Measurements from ENCODE around the gene EPB41L4B. TPM values are rescaled to one million over a fixed set of nuclear protein-coding genes. Genes with fewer than 3 reads are reported as not detected.

EPB41L4B gene
- total and polyA plus RNA-seq, 4 experiments from 2014 or later = not detected

DNA sequence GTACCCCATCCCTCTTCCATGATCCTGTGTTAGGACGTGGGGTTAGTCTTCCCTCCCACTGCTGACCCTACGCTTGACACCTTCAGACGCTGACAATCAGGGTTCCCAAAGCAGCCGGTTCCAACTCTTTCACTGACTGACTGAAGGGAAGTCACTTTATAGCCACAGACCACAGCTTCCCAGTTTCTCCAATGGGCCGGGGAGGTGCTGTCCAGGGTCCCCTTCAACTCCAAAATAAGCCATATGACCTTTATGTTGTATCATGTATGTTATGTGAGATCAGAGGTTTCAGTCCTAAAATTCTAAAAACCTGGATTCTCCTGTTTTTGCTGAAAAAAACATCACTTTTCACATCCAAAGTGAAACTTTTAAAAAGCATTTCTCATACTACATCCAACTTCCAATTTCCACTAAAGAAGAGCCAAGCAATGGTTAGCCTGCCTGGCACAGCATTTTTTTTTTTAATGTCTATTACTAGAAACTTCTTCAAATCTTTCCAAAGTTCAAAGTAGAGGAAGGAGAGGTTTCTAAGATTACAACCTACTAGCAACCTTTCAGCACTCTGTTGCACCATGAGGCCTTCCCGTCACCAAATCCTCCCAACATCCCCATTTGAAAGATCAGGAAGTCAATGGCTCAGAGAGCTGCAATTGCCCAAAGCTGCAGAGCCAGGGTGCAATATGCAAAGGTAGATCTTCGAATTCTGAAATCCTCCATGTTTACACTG lies 5.2 kb downstream of the EPB41L4B start:
- H3K4me3 Mint-ChIP-seq = no peak overlapping the region
- no peak overlapping the region for H3K27ac Mint-ChIP-seq
- Histone ChIP-seq H3K27ac (ENCODE audit: low read depth, low read length) (no peak overlapping the region), H3K9me3 (ENCODE audit: control insufficient read depth in 1 of 2, low read length in 2 of 2) (no peaks in the 10 kb centered on the region), H3K4me3 (ENCODE audit: low read length in 2 of 2) (no peak overlapping the region), H3K36me3 (ENCODE audit: insufficient read depth, low read length) (no peaks in the 10 kb centered on the region), H3K27me3 (ENCODE audit: insufficient read depth, low read length) (peaks cover 7% of the 10 kb centered on the region), H3K4me1 (ENCODE audit: insufficient read depth, low read length) (peaks cover 8% of the 10 kb centered on the region)
- peaks cover 4 to 10% (median 9%) of the 10 kb centered on the region in 4 donors for H3K4me1 Mint-ChIP-seq
- intact Hi-C loops (cut with micrococcal nuclease) = no loop called here
- ChIA-PET CTCF (ENCODE audit: partially characterized antibody) (no interaction called here), POLR2A (ENCODE audit: partially characterized antibody) (no interaction called here)
- DNase-seq = no peak
- peaks cover 34 to 49% of the 10 kb centered on the region in 2 donors for H3K27me3 Mint-ChIP-seq
- no peaks in the 10 kb centered on the region for H3K36me3 Mint-ChIP-seq
- no peaks in the 10 kb centered on the region for H3K9me3 Mint-ChIP-seq

DNA sequence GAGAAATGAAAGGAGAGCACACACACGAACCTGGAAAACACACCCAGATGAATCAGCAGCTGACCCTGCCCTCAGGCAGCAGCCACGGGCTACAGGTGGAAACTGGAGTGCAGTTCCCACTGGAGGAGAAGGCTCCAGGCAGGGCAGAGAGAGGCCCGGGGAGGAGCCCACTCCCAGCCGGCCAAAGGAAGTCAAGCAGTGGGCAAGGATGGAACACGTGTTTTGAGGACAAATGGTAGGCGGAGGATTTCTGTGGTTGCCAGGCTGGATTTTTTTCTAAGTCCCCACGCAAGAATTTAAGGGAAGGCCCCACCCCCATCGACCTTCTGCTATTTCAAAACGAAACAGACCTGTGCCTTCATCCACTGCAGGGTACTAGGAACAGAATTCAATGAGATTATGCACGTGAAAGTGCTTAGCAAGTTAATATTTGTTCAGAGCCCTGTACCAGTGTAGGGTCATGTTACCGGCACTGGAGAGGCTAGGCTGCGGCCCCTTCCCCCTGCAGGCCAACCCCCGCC lies 6.8 kb downstream of the EPB41L4B start:
- no peak for DNase-seq

DNA sequence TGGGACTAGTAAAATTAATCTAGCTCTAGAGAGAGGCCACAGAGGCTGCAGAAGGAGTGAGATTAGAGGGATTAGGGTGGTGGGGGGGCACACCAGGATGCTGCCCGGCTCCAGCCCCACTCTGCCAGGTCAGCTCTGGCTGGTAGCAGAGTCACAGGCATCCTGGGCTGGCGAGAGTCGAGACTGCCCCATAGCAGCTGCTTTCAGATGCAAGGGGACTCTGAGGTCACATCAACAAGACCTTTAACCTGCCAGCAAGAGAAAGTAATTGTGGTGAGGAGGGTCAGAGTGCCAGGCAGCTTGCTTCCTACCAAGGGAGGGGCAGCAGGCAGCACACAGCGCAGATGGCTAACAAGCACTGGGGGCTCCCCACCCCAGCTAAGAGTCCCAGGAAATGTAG lies 7.5 kb downstream of the EPB41L4B start:
- Histone ChIP-seq H3K9me3 (ENCODE audit: control insufficient read depth in 1 of 2, low read length in 2 of 2) (no peaks in the 10 kb centered on the region), H3K27ac (ENCODE audit: low read depth, low read length) (no peak overlapping the region), H3K4me3 (ENCODE audit: low read length in 2 of 2) (no peak overlapping the region), H3K27me3 (ENCODE audit: insufficient read depth, low read length) (no peaks in the 10 kb centered on the region), H3K36me3 (ENCODE audit: insufficient read depth, low read length) (no peaks in the 10 kb centered on the region), H3K4me1 (ENCODE audit: insufficient read depth, low read length) (no peaks in the 10 kb centered on the region)
- peaks cover 29 to 40% of the 10 kb centered on the region in 2 donors for H3K27me3 Mint-ChIP-seq
- no peak overlapping the region for H3K27ac Mint-ChIP-seq
- CTCF ChIA-PET (ENCODE audit: partially characterized antibody) = no interaction called here
- intact Hi-C loops (cut with micrococcal nuclease) = no loop called here
- no peak for DNase-seq
- no peak overlapping the region for H3K4me3 Mint-ChIP-seq
- H3K4me1 Mint-ChIP-seq = peaks cover 1 to 9% (median 5%) of the 10 kb centered on the region in 4 donors
- POLR2A ChIA-PET (ENCODE audit: partially characterized antibody) = no interaction called here
- H3K9me3 Mint-ChIP-seq = no peaks in the 10 kb centered on the region
- H3K36me3 Mint-ChIP-seq = no peaks in the 10 kb centered on the region

More for the DNA sequence above, 6.8 kb downstream of the EPB41L4B start:
- CTCF ChIA-PET (ENCODE audit: partially characterized antibody) = no interaction called here
- no peaks in the 10 kb centered on the region for H3K9me3 Mint-ChIP-seq
- H3K4me3 Mint-ChIP-seq = no peak overlapping the region
- POLR2A ChIA-PET (ENCODE audit: partially characterized antibody) = no interaction called here
- no peak overlapping the region for H3K27ac Mint-ChIP-seq
- H3K4me1 Mint-ChIP-seq = peaks cover 4 to 10% (median 9%) of the 10 kb centered on the region in 4 donors
- no peak overlapping the region for H3K27ac ChIP-seq (ENCODE audit: low read depth, low read length)
- H3K27me3 Mint-ChIP-seq = peaks cover 35 to 46% of the 10 kb centered on the region in 2 donors
- H3K36me3 ChIP-seq (ENCODE audit: insufficient read depth, low read length) = no peaks in the 10 kb centered on the region
- H3K36me3 Mint-ChIP-seq = no peaks in the 10 kb centered on the region
- no peak overlapping the region for H3K4me3 ChIP-seq (ENCODE audit: low read length in 2 of 2)
- no peaks in the 10 kb centered on the region for H3K4me1 ChIP-seq (ENCODE audit: insufficient read depth, low read length)
- intact Hi-C loops (cut with micrococcal nuclease) = no loop called here
- H3K9me3 ChIP-seq (ENCODE audit: control insufficient read depth in 1 of 2, low read length in 2 of 2) = no peaks in the 10 kb centered on the region
- H3K27me3 ChIP-seq (ENCODE audit: insufficient read depth, low read length) = peaks cover 3% of the 10 kb centered on the region

DNA sequence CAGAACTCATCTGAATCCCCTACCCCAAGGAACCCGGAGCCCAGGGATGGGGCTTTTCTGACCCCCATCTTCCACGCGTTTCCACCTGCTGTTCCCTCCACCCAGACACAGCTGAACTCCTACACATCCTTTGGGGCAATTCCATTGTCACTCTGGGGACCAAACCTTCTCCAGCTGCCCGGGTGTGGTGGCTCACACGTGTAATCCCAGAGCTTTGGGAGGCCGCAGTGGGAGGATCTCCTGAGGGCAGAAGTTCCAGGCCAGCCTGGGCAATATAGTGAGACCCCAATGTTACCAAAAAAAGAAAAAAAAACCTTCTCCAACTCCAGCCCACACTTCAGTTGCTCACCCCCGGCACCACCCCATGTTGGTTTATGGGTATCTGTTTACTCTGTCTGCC lies 8.1 kb downstream of the EPB41L4B start:
- H3K27me3 Mint-ChIP-seq = peaks cover 27 to 38% of the 10 kb centered on the region in 2 donors
- Histone ChIP-seq H3K4me3 (ENCODE audit: low read length in 2 of 2) (no peak overlapping the region), H3K27ac (ENCODE audit: low read depth, low read length) (no peak overlapping the region), H3K9me3 (ENCODE audit: control insufficient read depth in 1 of 2, low read length in 2 of 2) (no peaks in the 10 kb centered on the region), H3K36me3 (ENCODE audit: insufficient read depth, low read length) (no peaks in the 10 kb centered on the region), H3K27me3 (ENCODE audit: insufficient read depth, low read length) (no peaks in the 10 kb centered on the region), H3K4me1 (ENCODE audit: insufficient read depth, low read length) (no peaks in the 10 kb centered on the region)
- no peak overlapping the region for H3K27ac Mint-ChIP-seq
- DNase-seq = no peak
- intact Hi-C loops (cut with micrococcal nuclease) = no loop called here
- no peaks in the 10 kb centered on the region for H3K36me3 Mint-ChIP-seq
- ChIA-PET CTCF (ENCODE audit: partially characterized antibody) (no interaction called here), POLR2A (ENCODE audit: partially characterized antibody) (no interaction called here)
- no peaks in the 10 kb centered on the region for H3K9me3 Mint-ChIP-seq
- peaks cover 0 to 9% (median 3%) of the 10 kb centered on the region in 4 donors for H3K4me1 Mint-ChIP-seq
- no peak overlapping the region for H3K4me3 Mint-ChIP-seq

DNA sequence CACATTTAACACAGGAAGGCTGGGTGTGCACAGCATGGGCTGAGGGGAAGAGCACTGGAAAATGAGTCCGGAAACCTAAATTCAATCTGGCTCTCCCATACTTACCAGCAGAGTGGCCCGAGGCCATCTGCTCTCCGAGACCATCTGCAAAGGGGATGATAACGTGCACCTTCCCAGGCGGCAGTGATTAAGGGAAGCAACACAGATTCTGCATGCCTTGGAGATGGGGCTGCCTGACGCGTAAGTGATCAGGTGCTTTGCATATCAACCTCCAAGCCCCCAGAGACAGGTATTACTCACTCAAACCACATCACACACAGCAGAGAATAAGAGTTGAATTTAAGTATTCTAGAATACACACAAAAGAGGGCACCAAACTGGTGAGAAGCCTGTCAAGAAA lies 9.1 kb downstream of the EPB41L4B start:
- Histone ChIP-seq H3K4me3 (ENCODE audit: low read length in 2 of 2) (no peak overlapping the region), H3K36me3 (ENCODE audit: insufficient read depth, low read length) (no peaks in the 10 kb centered on the region), H3K27me3 (ENCODE audit: insufficient read depth, low read length) (no peaks in the 10 kb centered on the region), H3K9me3 (ENCODE audit: control insufficient read depth in 1 of 2, low read length in 2 of 2) (no peaks in the 10 kb centered on the region), H3K4me1 (ENCODE audit: insufficient read depth, low read length) (no peaks in the 10 kb centered on the region), H3K27ac (ENCODE audit: low read depth, low read length) (no peak overlapping the region)
- DNase-seq = no peak
- POLR2A ChIA-PET (ENCODE audit: partially characterized antibody) = no interaction called here
- intact Hi-C loops (cut with micrococcal nuclease) = no loop called here
- peaks cover 26 to 31% of the 10 kb centered on the region in 2 donors for H3K27me3 Mint-ChIP-seq
- no peak overlapping the region for H3K4me3 Mint-ChIP-seq
- H3K27ac Mint-ChIP-seq = peak overlapping the region in 1 of 7 donors; percentile 72
- H3K36me3 Mint-ChIP-seq = no peaks in the 10 kb centered on the region
- H3K9me3 Mint-ChIP-seq = no peaks in the 10 kb centered on the region
- H3K4me1 Mint-ChIP-seq = peaks cover 0 to 9% (median 3%) of the 10 kb centered on the region in 4 donors
- CTCF ChIA-PET (ENCODE audit: partially characterized antibody) = no interaction called here

DNA sequence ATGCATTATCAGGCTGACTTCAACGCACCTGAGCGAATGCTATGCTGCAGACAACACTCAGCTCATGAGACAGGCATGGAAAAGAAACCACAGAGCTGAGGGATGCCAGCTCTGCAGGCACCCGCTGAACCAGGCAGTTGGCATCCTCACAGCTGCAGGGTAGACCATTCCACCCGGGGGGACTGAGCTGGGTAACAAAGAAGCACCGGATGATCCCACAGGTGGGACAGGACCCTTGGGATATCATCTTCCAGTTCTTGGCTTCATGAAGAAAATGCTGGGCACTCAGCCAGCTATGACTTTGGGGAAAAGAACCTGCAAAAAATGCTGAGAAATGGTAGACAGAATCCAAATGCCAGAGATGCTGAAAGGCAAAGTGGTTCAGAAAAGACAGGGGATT lies 9.6 kb downstream of the EPB41L4B start:
- Mint-ChIP-seq H3K27ac (peak overlapping the region in 1 of 7 donors; percentile 72), H3K27me3 (peaks cover 25 to 27% of the 10 kb centered on the region in 2 donors), H3K4me1 (peaks cover 0 to 9% (median 3%) of the 10 kb centered on the region in 4 donors), H3K9me3 (no peaks in the 10 kb centered on the region), H3K4me3 (no peak overlapping the region), H3K36me3 (no peaks in the 10 kb centered on the region)
- no peaks in the 10 kb centered on the region for H3K4me1 ChIP-seq (ENCODE audit: insufficient read depth, low read length)
- no peak for DNase-seq
- H3K36me3 ChIP-seq (ENCODE audit: insufficient read depth, low read length) = no peaks in the 10 kb centered on the region
- H3K27ac ChIP-seq (ENCODE audit: low read depth, low read length) = no peak overlapping the region
- ChIA-PET CTCF (ENCODE audit: partially characterized antibody) (no interaction called here), POLR2A (ENCODE audit: partially characterized antibody) (no interaction called here)
- H3K27me3 ChIP-seq (ENCODE audit: insufficient read depth, low read length) = no peaks in the 10 kb centered on the region
- no peaks in the 10 kb centered on the region for H3K9me3 ChIP-seq (ENCODE audit: control insufficient read depth in 1 of 2, low read length in 2 of 2)
- no peak overlapping the region for H3K4me3 ChIP-seq (ENCODE audit: low read length in 2 of 2)
- intact Hi-C loops (cut with micrococcal nuclease) = no loop called here

DNA sequence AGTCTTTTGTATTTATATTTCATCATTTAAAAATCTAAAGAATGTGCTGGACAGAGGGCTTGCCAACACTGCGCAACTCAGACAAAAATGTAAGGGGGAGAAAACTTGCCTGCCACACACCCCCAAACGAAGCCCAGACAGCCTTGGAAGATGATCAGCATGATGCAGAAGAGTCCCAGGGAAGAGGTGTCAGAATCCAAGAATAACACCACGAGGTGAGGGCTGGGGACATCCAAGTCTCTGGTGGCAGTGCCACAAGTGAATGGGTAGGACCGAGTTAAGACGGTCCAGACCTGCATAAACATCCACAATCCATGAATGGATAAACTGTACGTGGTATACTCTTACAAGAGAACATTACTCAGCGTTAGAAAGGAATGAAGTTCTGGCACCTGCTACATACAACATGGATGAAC lies 10.4 kb downstream of the EPB41L4B start:
- CTCF ChIA-PET (ENCODE audit: partially characterized antibody) = no interaction called here
- no peaks in the 10 kb centered on the region for H3K36me3 Mint-ChIP-seq
- H3K27me3 Mint-ChIP-seq = peaks cover 19 to 20% of the 10 kb centered on the region in 2 donors

More for the DNA sequence above, 10.4 kb downstream of the EPB41L4B start:
- Histone ChIP-seq H3K27ac (ENCODE audit: low read depth, low read length) (no peak overlapping the region), H3K27me3 (ENCODE audit: insufficient read depth, low read length) (no peaks in the 10 kb centered on the region), H3K4me3 (ENCODE audit: low read length in 2 of 2) (no peak overlapping the region), H3K9me3 (ENCODE audit: control insufficient read depth in 1 of 2, low read length in 2 of 2) (no peaks in the 10 kb centered on the region), H3K4me1 (ENCODE audit: insufficient read depth, low read length) (no peaks in the 10 kb centered on the region), H3K36me3 (ENCODE audit: insufficient read depth, low read length) (no peaks in the 10 kb centered on the region)
- H3K4me1 Mint-ChIP-seq = peaks cover 0 to 9% (median 3%) of the 10 kb centered on the region in 4 donors
- no peaks in the 10 kb centered on the region for H3K9me3 Mint-ChIP-seq
- no peak for DNase-seq
- intact Hi-C loops (cut with micrococcal nuclease) = no loop called here
- POLR2A ChIA-PET (ENCODE audit: partially characterized antibody) = no interaction called here
- no peak overlapping the region for H3K27ac Mint-ChIP-seq
- no peak overlapping the region for H3K4me3 Mint-ChIP-seq

Measured in CD4-positive, alpha-beta memory T cell (primary cell).